Measurements from ENCODE around the gene UBC.
"Not testable (repeated sequence)": the region's sequence is repeated elsewhere in the genome, so short reads cannot be mapped to it uniquely, and the experiment has no call there.

UBC gene

GRCh38 chr12:124884587-124885438 lies 29.6 kb downstream of the UBC start:
- no peak for DNase-seq (ENCODE audit: low read depth in 2 of 2)

GRCh38 chr12:124883263-124884130 lies 31.0 kb downstream of the UBC start:
- no peak for DNase-seq (ENCODE audit: low read depth in 2 of 2)

GRCh38 chr12:124881123-124881522 lies 33.3 kb downstream of the UBC start:
- no peak for DNase-seq (ENCODE audit: low read depth in 2 of 2)

GRCh38 chr12:124880335-124880734 lies 34.1 kb downstream of the UBC start:
- DNase-seq (ENCODE audit: low read depth in 2 of 2) = not testable (repeated sequence)

- DNase-seq (ENCODE audit: low read depth in 2 of 2) = no peak
These were observed 35.5 kb downstream of the UBC start for GRCh38 chr12:124878795-124879516.

GRCh38 chr12:124877423-124877822 lies 37.0 kb downstream of the UBC start:
- DNase-seq (ENCODE audit: low read depth in 2 of 2) = no peak

- no peak for DNase-seq (ENCODE audit: low read depth in 2 of 2)
These were observed 38.3 kb downstream of the UBC start for GRCh38 chr12:124876171-124876570.

GRCh38 chr12:124875803-124876132 lies 38.7 kb downstream of the UBC start:
- no peak for DNase-seq (ENCODE audit: low read depth in 2 of 2)

- no peak for DNase-seq (ENCODE audit: low read depth in 2 of 2)
These were observed 39.3 kb downstream of the UBC start for GRCh38 chr12:124874988-124875802.

GRCh38 chr12:124874188-124874587 lies 40.3 kb downstream of the UBC start:
- DNase-seq (ENCODE audit: low read depth in 2 of 2) = no peak

- DNase-seq (ENCODE audit: low read depth in 2 of 2) = no peak
These were observed 42.3 kb downstream of the UBC start for GRCh38 chr12:124872068-124872719.

GRCh38 chr12:124871297-124871696 lies 43.2 kb downstream of the UBC start:
- DNase-seq (ENCODE audit: low read depth in 2 of 2) = no peak

GRCh38 chr12:124870515-124870914 lies 43.9 kb downstream of the UBC start:
- no peak for DNase-seq (ENCODE audit: low read depth in 2 of 2)

GRCh38 chr12:124869059-124869665 lies 45.3 kb downstream of the UBC start:
- no peak for DNase-seq (ENCODE audit: low read depth in 2 of 2)

GRCh38 chr12:124868252-124869058 lies 46.0 kb downstream of the UBC start:
- no peak for DNase-seq (ENCODE audit: low read depth in 2 of 2)

GRCh38 chr12:124867401-124867930 lies 47.0 kb downstream of the UBC start:
- DNase-seq (ENCODE audit: low read depth in 2 of 2) = no peak

- DNase-seq (ENCODE audit: low read depth in 2 of 2) = no peak
These were observed 47.5 kb downstream of the UBC start for GRCh38 chr12:124866883-124867400.

- no peak for DNase-seq (ENCODE audit: low read depth in 2 of 2)
These were observed 48.1 kb downstream of the UBC start for GRCh38 chr12:124866195-124866882.
